Heart right ventricle (tissue), 16 donors: ENCODE results near the gene SYNPO. TPM values are rescaled to one million over a fixed set of nuclear protein-coding genes. Genes with fewer than 3 reads are reported as not detected.

Source experiments
- ATAC-seq, 8 donors: fragments of 200-7000 bp; cut with Tn5 transposase; one replicate each; pipeline ENCODE4 v1.9.1; 2020; ENCODE audit warnings: mild to moderate bottlenecking in 8 of 8, moderate library complexity in 8 of 8, moderate number of reproducible peaks in 1 of 8
- DNase-seq, 2 donors: peaks; one replicate each; pipeline ENCODE4 v3.0.0-alpha.2; 2020
- H3K27ac ChIP-seq, 10 donors: fragments of 200-600 bp; sonication (generic) in 2 of 10; one replicate each; pipeline versions ENCODE4 v1.5.0 to v1.8.0; 2020 to 2022; ENCODE audit warnings: mild to moderate bottlenecking in 3 of 10
- H3K27me3 ChIP-seq, 7 donors: fragments of 200-600 bp; one replicate each; pipeline ENCODE4 v1.8.0; 2021 to 2022; ENCODE audit warnings: mild to moderate bottlenecking in 2 of 7
- H3K36me3 ChIP-seq, 9 donors: fragments of 200-600 bp; sonication (generic) in 1 of 9; one replicate each; pipeline versions ENCODE4 v1.5.0 to v1.8.0; 2020 to 2022; ENCODE audit warnings: mild to moderate bottlenecking in 2 of 9
- H3K4me1 ChIP-seq, 9 donors: fragments of 200-600 bp; sonication (generic) in 1 of 9; one replicate each; pipeline versions ENCODE4 v1.5.0 to v1.8.0; 2020 to 2022; ENCODE audit warnings: mild to moderate bottlenecking in 4 of 9
- H3K4me3 ChIP-seq, 10 donors: fragments of 200-600 bp; sonication (generic) in 2 of 10; one replicate each; pipeline versions ENCODE4 v1.5.0 to v1.8.0; 2020 to 2022; ENCODE audit warnings: mild to moderate bottlenecking in 7 of 10, moderate library complexity in 2 of 10
- H3K9me3 ChIP-seq, 11 donors: fragments of 200-600 bp in 10 of 11; sonication (generic) in 2 of 11; one replicate each; pipeline versions ENCODE4 v1.5.0 to v1.8.0; 2013 to 2022; ENCODE audit warnings: mild to moderate bottlenecking in 2 of 11, control low read depth in 1 of 11, moderate library complexity in 1 of 11
- CTCF ChIP-seq, 9 donors: fragments of 200-600 bp; sonication (generic) in 2 of 9; IDR thresholded peaks; one replicate each; pipeline versions ENCODE4 v1.5.0 to v1.8.0; 2021 to 2022; ENCODE audit warnings: antibody characterized with exemption in 9 of 9, mild to moderate bottlenecking in 5 of 9, moderate library complexity in 1 of 9
- WGBS, 2 donors: extraction: QIAGEN DNeasy Blood & Tissue Kit; methylation state at CpG; one replicate each; pipeline ENCODE4 v1.1.7; 2013; ENCODE audit warnings: inconsistent platforms in 1 of 2; 5-methylcytosine and 5-hydroxymethylcytosine counted together
- intact Hi-C, 10 donors: fragments of 100-400 bp; cut with DNase I; formaldehyde crosslinking; loops; one replicate each; pipeline versions ENCODE4 v1.11.1 to v1.14.2; 2022
- polyA plus RNA-seq, 2 donors: library from polyadenylated mRNA; stranded (reverse); fragments of 200-250 nt; gene quantifications; one replicate each; pipeline ENCODE4 v1.2.3, GENCODE V29; 2013
- total RNA-seq, 10 donors: library from RNA; stranded (reverse); fragmentation: NEBNext Ultra II Directional in 3 of 10; extraction: Animal tissue kit (Norgen Biotek cat#: 25700) in 3 of 10; gene quantifications; one replicate each; pipeline versions ENCODE4 v1.2.1 to v1.2.4, GENCODE V29; 2021 to 2023
- donor health status: Arrhythmogenic right ventricular cardiomyopathy.
- donor health status: ischemic (EF 13 %, LVEDD 7.1; RV severe dilation, severe dysfunction).
- donor health status: healthy with polysubstance abuse.
- donor health status: DM: no; HTN: yes; CAD: no.
- donor health status: DM: no; HTN: no; CAD: no.
- donor health status: ischemic (EF 25% LVEDD 6.9; RV normal size, moderate dysfunction).
- donor health status: ischemic (EF 25% LVEDD 5.7; RV mildly dilated, moderate dysfunction).
- donor health status: healthy.
- donor health status: DM: yes; HTN: yes; CAD: no.
- donor health status: Ischemic cardiomyopathy.
- donor health status: ischemic (EF 35%, LVEDD 5.7; RV mildly dilated, moderate dysfunction).
- donor health status: nonischemic (EF 11% LVEDD 7.7; RV severe dilation, severe dysfunction).
- donor health status: DM: yes; HTN: yes; CAD: no.
- donor health status: PGD.
- donor health status: ischemic (EF 29% LVEDD 5.4; RV normal size, mild dysfunction).
- donor health status: nonischemic (EF 23%, LVEDD 6.1; RV moderate dilation, normal function).

The SYNPO gene
- total and polyA plus RNA-seq, 12 donors: 129 to 777 (median 652) TPM

- no peak for TF ChIP-seq CTCF (IDR thresholded peaks at IDR 0.05)
- ATAC-seq (peak in 4 of 8 donors; percentile 8 to 59 (median 17)), DNase-seq (no peak)
- Histone ChIP-seq H3K27me3 (no peaks in the 10 kb centered on the region), H3K4me1 (peaks cover 55 to 95% (median 77%) of the 10 kb centered on the region in 9 donors), H3K36me3 (no peaks in the 10 kb centered on the region), H3K9me3 (no peaks in the 10 kb centered on the region), H3K4me3 (no peak overlapping the region), H3K27ac (peak overlapping the region; percentile 81 to 100 (median 95))
- intact Hi-C loops: no loop called here
- WGBS, 2 donors: 36 to 52% methylated on average over 6 of the region's 6 CpGs
These were observed 29.4 kb upstream of the SYNPO start for GRCh38 chr5:150611026-150611425.

- TF ChIP-seq CTCF (IDR thresholded peaks at IDR 0.05): no peak
- WGBS, 2 donors: 15 to 34% methylated on average over 4 of the region's 4 CpGs
- Histone ChIP-seq H3K4me3 (no peak overlapping the region), H3K36me3 (no peaks in the 10 kb centered on the region), H3K9me3 (no peaks in the 10 kb centered on the region), H3K27ac (peak overlapping the region; percentile 85 to 100 (median 95)), H3K27me3 (no peaks in the 10 kb centered on the region), H3K4me1 (peaks cover 66 to 97% (median 91%) of the 10 kb centered on the region in 9 donors)
- intact Hi-C loops: no loop called here
- ATAC-seq: peak; percentile 32 to 63 (median 57)
- DNase-seq: peak in 1 of 2 donors; percentile 73
These were observed 28.1 kb upstream of the SYNPO start for GRCh38 chr5:150612405-150612804.

DNA sequence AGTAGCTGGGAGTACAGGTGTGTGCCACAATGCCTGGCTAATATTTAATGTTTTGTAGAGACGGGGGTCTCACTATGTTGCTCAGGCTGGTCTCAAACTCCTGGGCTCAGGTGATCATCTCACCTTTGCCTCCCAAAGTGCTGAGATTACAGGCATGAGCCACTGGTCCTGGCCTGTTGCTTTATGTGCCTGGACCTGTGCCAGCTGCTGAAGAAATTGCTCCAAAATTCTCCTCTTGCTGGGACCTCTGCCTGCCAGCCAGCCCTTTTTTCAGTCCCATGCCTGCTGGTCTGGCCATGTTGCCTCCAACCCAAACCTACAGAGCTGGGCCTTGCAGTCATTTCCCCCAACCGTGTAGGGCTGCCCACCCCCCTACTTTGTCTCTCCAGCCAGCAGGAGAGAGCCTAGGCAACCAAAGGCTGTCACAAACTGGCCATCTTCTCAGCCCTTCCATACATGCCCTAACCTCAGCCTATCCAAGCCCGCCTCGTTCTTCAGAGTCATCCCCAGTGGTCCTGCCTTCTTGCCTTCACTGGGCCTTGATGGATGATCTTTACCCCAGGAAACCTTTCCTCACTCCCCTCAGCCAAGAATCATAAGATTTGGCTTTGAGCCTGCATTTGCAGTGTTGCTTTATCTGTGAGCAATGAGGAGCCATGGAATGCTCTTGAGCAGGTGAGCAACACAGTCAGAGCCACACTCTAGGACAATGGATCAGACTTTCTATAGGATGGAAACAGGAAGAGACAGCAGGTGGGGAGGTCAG lies 27.4 kb upstream of the SYNPO start:
- intact Hi-C loops: no loop called here
- peaks cover 71 to 100% (median 98%) of the 10 kb centered on the region in 9 donors for H3K4me1 ChIP-seq
- H3K4me3 ChIP-seq: no peak overlapping the region
- H3K36me3 ChIP-seq: no peaks in the 10 kb centered on the region
- no peak for ATAC-seq
- H3K27me3 ChIP-seq: no peaks in the 10 kb centered on the region
- WGBS, 2 donors: 52 to 60% methylated on average over 4 of the region's 4 CpGs
- DNase-seq: no peak
- H3K9me3 ChIP-seq: no peaks in the 10 kb centered on the region
- no peak for TF ChIP-seq CTCF (IDR thresholded peaks at IDR 0.05)
- peak overlapping the region; percentile 85 to 100 (median 95) for H3K27ac ChIP-seq

GRCh38 chr5:150613991-150614660 lies 26.3 kb upstream of the SYNPO start:
- TF ChIP-seq CTCF (IDR thresholded peaks at IDR 0.05): peak in 5 of 9 donors; percentile 14 to 39 (median 28)
- Histone ChIP-seq H3K9me3 (no peaks in the 10 kb centered on the region), H3K36me3 (no peaks in the 10 kb centered on the region), H3K4me1 (peaks cover 81 to 100% (median 99%) of the 10 kb centered on the region in 9 donors), H3K4me3 (no peak overlapping the region), H3K27me3 (no peaks in the 10 kb centered on the region), H3K27ac (peak overlapping the region; percentile 85 to 100 (median 95))
- intact Hi-C loops: no loop called here
- DNase-seq (peak in 1 of 2 donors; percentile 48), ATAC-seq (peak in 2 of 8 donors; percentile 0 to 8)
- WGBS, 2 donors: 56 to 61% methylated on average over 9 of the region's 9 CpGs
